GM12892 (cell line): ENCODE data around the gene HLA-DQA1. TPM values are rescaled to one million over a fixed set of nuclear protein-coding genes. Genes with fewer than 3 reads are reported as not detected.
"Not testable (repeated sequence)": the region's sequence is repeated elsewhere in the genome, so short reads cannot be mapped to it uniquely, and the experiment has no call there.

ENCODE experiments used
- DNase-seq: peaks from one replicate; pipeline ENCODE4 v3.0.0; 2011; ENCODE audit not compliant: insufficient read length
- FAIRE-seq: peaks from 2 replicates; lab custom pipeline; 2011; peaks lifted over from hg19 to GRCh38; lab: Jason Lieb, UNC
- POLR2A ChIP-seq: IDR thresholded peaks from 2 replicates; pipeline ENCODE4 v1.6.1; 2011; ENCODE audit warnings: low read depth, low read length, control low read depth
- POLR2AphosphoS5 ChIP-seq: IDR thresholded peaks from 2 replicates; pipeline ENCODE4 v1.6.1; 2011; ENCODE audit warnings: low read depth, low read length, control low read depth
- TAF1 ChIP-seq: IDR thresholded peaks from 2 replicates; pipeline ENCODE4 v1.6.1; 2011; ENCODE audit warnings: low read depth, mild to moderate bottlenecking, control low read depth, low read length, borderline replicate concordance
- polyA plus RNA-seq: library from polyadenylated mRNA; unstranded; fragments of >200 nt; gene quantifications from one replicate; pipeline ENCODE4 v1.2.1, GENCODE V29; 2012; ENCODE audit warnings: missing spikeins, inconsistent platforms; ENCODE audit not compliant: missing spikeins

The HLA-DQA1 gene
- polyA plus RNA-seq, result 1,511 TPM

DNA sequence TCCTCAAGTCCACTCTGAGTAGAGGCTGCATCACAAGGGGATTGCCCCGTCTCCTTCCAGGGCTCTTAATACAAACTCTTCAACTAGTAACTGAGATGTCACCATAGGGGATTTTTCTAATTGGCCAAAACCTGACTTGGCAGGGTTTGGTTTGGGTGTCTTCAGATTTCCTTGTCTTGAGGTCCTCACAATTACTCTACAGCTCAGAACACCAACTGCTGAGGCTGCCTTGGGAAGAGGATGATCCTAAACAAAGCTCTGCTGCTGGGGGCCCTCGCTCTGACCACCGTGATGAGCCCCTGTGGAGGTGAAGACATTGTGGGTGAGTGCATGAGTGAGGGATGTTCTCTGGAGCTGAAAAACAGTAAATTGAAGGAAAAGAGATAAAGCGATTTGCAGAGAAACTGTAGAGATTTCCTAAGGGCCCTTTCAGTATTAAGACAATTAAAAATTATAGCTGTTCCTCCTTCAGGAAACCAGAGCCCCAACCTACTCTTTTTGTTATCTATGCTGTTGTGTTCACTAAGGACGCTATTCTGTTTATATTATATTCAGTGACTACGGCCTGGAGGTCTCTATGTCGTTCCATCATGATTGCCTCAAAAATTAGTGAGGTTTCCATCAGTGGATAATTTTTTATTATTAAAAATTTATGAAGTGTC is at the start of gene HLA-DQA1:
Gene HLA-DQA1 (plus strand): TSS at position 188 of the 662 bp plus-strand sequence. CDS start 53 bp downstream, at position 241.
- DNase-seq, result peak; percentile 23
- peak; percentile 98 for TF ChIP-seq TAF1
- peak; percentile 99 for TF ChIP-seq POLR2AphosphoS5
- peak; percentile 99 for TF ChIP-seq POLR2A
- peak; percentile 98 for FAIRE-seq

DNA sequence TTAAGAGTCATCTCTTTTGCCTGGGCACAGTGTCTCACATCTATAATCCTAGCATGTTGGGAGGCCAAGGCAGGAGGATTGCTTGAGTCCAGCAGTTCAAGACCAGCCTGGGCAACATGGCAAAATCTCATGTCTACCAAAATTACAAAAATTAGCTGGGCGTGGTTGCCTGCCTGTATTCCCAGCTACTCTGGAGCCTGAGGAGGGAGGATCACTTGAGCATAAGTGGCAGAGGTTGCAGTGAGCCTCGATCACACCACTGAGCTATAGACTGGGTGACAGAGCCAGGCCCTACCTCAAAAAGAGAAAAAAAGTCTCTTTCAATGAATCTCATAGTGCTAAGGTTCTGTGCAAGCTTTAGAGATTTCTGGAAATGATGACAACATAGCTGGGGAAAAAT is 49.0 kb upstream of the HLA-DQA1 start:
- TF ChIP-seq TAF1 (no peak), POLR2AphosphoS5 (no peak), POLR2A (no peak; the same call in 1 of the 2 replicates)
- FAIRE-seq (no peak), DNase-seq (no peak)

DNA sequence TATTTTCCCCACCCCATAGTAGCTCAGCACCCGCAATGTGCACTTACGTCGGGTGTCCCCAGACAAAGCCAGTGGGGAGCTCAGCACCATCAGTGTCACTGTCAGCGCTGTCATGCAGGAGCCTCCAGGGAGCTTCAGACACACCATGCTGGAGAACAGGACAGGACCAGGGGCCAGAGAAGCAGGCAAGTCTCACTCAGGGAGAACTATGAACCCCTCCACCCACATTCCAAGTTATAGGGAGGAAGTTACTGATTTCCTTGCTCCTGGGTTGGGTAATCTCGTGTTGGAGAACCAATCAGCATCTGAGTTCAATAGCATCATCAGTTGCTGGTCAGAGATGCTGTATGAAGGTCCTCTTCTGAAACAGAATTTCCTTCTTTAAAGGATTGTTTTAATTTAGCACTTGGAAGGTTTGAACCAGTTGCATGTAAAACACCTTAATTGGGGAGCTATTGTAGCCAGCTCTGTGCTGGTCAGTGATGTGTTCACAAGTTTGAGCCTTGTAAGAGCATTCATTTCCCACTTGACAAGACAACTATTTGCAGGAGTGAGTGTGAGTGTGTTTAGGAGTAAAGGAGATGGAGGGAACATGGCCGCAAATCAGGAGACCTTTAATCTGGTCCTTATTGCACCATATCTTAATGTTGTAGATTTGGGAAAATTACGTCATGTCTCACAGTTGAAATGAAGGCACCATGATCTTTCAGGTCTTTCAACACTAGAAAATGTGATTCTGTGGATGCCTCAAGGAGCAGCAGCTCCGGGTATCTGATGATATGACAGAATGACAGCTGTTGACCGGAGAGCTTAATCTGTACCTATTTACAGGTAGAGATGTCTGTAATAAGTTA is 47.4 kb upstream of the HLA-DQA1 start, which contains the start of gene HLA-DRB1:
Gene HLA-DRB1 (minus strand): TSS at position 253 of the 854 bp plus-strand sequence. CDS start 106 bp downstream, at position 147.
- FAIRE-seq (peak; percentile 100), DNase-seq (no peak)
- TF ChIP-seq POLR2A (peak; percentile 94), TAF1 (peak; percentile 98), POLR2AphosphoS5 (peak; percentile 99)

DNA sequence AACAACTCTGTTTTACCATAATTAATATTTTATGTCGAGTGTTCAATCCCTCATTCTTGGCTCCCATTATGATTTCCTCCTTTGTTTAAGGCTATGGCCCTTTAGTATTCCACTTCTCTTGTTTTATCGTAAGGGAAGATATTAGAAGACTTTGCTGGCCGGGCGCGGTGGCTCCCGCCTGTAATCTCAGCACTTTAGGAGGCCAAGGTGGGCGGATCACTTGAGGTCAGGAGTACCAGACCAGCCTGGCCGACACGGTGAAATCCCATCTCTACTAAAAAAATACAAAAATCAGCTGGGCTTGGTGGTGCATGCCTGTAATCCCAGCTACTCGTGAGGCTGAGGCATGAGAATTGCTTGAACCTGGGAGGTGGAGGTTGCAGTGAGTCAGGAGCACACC is 46.5 kb upstream of the HLA-DQA1 start:
- FAIRE-seq, result peak; percentile 60
- peak; percentile 48 for TF ChIP-seq POLR2AphosphoS5
- DNase-seq, result not testable (repeated sequence)

DNA sequence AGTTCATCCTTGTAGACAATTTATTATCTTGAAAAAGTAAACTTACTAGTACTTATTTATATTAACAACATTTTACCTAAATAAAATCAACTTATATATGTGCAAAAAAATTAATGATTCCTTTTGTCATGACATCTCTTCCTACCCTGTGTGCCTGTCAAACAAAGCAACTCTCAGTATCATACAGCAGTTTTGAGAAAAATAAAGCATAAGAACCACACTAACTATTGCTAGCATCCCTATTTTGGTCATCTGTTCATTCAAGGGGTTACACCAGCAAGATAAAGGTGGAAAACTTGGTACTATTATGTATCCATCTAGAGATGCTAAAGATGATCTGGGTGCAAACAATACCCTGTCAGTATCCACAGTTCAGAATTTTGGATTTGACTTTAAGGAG is 40.2 kb upstream of the HLA-DQA1 start:
- no peak for DNase-seq
- no peak for FAIRE-seq
- TF ChIP-seq POLR2AphosphoS5 (no peak), TAF1 (no peak), POLR2A (no peak)

DNA sequence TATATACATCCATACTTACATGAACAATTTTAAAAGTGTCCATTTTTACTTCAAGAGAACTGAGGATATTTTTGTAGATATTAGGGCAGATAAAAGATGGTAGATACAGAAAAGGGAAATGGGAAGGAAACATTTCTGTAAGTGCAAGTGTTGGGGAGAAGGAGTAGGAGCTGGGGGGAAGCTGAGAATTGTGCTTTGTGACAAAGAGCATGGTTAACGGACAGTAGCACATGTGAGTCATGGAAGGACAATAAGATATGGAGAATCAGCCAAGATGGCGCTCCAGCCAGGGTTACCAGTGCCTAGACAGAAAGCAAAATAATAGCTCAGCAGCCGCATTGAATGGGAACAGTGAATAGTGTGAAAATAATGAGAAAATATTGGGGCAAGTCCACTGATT is 34.8 kb upstream of the HLA-DQA1 start:
- TF ChIP-seq POLR2A (no peak), POLR2AphosphoS5 (no peak), TAF1 (no peak)
- peak; percentile 79 for FAIRE-seq
- no peak for DNase-seq

DNA sequence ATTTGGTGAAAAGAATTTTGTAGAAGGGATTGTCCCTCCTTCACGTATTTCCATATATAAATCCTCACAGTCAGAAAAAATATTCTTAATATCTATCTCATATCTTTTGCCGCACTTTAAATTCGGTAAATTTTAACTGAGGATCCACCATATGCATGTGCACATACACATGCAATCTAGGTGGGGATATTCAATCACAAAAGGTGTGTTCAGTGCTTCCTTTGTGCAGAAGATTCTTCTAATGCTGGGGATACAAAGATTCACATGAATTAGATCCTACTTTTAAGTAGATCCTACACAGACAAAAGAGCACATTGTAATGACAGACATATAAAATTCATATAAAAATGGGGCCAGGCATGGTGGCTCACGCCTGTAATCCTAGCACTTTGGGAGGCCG is 34.0 kb upstream of the HLA-DQA1 start:
- FAIRE-seq (no peak), DNase-seq (no peak)
- TF ChIP-seq TAF1 (no peak), POLR2A (no peak), POLR2AphosphoS5 (no peak)

DNA sequence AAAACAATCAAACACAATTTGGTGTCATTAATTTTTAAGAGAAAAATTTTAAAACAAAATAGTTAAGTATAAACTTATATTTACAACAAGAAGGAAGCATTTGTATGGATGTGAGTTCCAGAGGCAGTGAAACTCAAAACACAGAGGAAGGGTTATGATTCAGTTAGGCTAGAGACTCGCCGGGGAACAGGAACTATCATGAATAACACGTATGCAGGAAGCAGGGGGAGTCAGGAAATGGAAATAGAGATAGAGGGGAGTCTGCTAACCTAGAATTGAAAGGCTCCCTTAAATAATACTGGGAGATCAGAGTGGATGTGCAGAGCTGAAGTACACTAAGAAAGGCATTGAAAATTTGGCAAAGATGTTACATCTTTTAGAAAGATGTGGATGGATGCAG is 33.3 kb upstream of the HLA-DQA1 start:
- DNase-seq, result no peak

DNA sequence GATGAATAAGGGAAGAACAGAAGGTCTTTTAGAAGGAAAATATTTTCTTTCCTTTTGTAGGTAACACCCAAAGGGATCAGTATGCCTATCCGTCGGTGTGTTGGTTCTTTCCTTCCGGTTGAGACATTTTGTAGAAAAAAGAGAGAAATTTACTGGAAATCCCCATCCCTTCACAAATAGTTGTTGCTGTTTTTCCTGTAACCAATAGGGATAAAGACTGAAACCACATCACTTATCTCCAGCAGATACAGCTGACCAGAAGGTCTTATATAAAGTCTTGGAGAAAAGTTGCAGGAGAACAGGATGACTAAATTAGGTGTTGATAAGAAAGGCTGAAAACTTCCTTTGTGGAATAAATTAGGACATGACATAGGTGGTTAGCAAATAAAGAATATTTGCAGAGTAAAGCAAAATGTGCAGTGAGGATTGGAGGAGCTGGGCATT is 32.8 kb upstream of the HLA-DQA1 start:
- DNase-seq (no peak), FAIRE-seq (peak; percentile 95)
- TF ChIP-seq POLR2AphosphoS5 (0 out of 2 replicates have a peak, but pooled peaks have one; percentile 38), POLR2A (no peak)

More for the DNA sequence above, 33.3 kb upstream of the HLA-DQA1 start:
- peak; percentile 27; the same call in 1 of the 2 replicates for TF ChIP-seq POLR2AphosphoS5
- TF ChIP-seq POLR2A, result no peak
- TF ChIP-seq TAF1, result no peak
- no peak for FAIRE-seq

DNA sequence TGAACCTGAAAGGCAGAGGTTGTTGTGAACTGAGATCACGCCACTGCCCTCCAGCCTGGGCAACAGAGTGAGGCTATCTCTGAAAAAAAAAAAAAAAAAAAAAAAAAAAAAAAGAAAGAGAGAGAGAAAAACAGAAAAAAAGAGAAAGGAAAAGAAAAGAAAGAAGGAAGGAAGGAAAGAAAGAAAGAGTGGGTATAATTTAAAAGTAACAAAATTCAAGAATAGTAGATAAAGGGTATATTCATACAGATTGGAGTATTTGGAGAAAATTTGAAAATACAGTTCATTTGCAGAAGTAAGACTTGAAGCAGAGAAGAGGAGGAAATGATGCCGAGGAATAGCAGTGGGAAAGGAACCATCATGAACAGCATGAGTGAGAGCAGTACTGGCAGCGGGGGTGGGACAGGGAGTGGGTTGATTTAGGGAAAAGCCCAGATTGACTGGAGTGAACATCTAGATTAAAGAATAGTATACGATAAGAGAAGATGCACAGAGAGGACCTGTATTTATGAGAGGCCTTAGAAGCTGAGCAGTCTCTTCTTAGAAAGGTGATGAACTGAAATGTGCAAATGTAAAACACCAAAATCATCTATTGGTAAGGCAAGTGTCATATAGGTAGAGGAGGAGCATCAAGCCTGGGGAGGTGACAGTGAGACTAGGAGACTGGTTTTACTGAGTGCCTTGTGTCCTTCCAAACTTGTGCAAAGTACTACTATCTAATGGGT is 29.8 kb upstream of the HLA-DQA1 start:
- no peak for DNase-seq
- FAIRE-seq, result peak; percentile 71
- TF ChIP-seq TAF1, result no peak
- TF ChIP-seq POLR2AphosphoS5, result no peak
- peak; percentile 35 for TF ChIP-seq POLR2A

DNA sequence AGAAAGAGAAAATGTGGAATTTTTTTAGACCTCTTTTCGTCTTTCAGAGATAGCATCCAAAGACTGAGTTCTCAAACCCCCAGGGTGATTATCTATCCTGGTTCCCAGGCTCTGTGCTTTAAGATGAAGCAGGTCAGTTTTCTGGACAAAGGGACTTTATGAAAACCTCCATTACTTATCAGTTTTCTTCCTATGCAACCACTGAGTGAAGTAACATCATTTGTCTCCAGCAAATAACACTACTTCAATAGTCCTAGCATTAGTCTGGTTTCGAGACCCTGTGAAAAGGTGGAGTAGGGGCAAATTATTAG is 29.3 kb upstream of the HLA-DQA1 start:
- TF ChIP-seq POLR2AphosphoS5 (no peak), POLR2A (peak; percentile 5; the same call in 1 of the 2 replicates)
- DNase-seq, result no peak
- FAIRE-seq, result no peak

DNA sequence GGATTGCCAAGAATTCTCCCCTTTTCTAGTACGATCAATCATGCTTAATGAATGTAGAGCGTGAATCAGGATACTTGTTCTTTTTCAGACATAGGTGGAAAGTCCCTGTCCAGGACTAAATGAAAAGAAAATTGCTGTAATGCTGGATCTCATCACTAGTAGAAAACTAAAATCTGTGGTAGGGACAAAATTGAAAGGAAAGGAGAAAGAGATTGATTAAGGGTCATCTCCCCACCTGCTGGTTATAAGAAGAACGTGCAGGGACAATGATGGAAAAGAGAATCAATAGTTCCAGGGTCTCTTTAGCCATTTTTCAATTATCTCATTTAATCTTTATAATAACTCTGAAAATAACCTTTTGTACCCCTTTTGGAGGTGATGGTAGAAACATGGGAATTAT is 28.8 kb upstream of the HLA-DQA1 start:
- FAIRE-seq, result peak; percentile 83
- DNase-seq, result no peak
- no peak for TF ChIP-seq POLR2A
- no peak for TF ChIP-seq POLR2AphosphoS5
- no peak for TF ChIP-seq TAF1
